HFFc6 (cell line): ENCODE measurements around the gene ITGA2. TPM values are rescaled to one million over a fixed set of nuclear protein-coding genes. Genes with fewer than 3 reads are reported as not detected.
"Not testable (repeated sequence)": the region's sequence is repeated elsewhere in the genome, so short reads cannot be mapped to it uniquely, and the experiment has no call there.

Experiments
- DNase-seq: peaks from one replicate; pipeline ENCODE4 v3.0.0-alpha.2; 2018
- H3K27ac Mint-ChIP-seq: 2 replicates; pipeline ENCODE4 v1.8.0; 2020; ENCODE audit warnings: mild to moderate bottlenecking, mixed read lengths
- H3K27me3 Mint-ChIP-seq: 2 replicates; pipeline ENCODE4 v1.8.0; 2021; ENCODE audit warnings: mild to moderate bottlenecking, moderate library complexity, mixed read lengths; ENCODE audit not compliant: insufficient read depth
- H3K36me3 Mint-ChIP-seq: 2 replicates; pipeline ENCODE4 v1.8.0; 2021; ENCODE audit warnings: low read depth, mixed read lengths
- H3K4me1 Mint-ChIP-seq: 2 replicates; pipeline ENCODE4 v1.8.0; 2020; ENCODE audit warnings: low read depth, mixed read lengths
- H3K4me3 Mint-ChIP-seq: 2 replicates; pipeline ENCODE4 v1.8.0; 2020; ENCODE audit warnings: mild to moderate bottlenecking, moderate library complexity, mixed read lengths
- H3K9me3 Mint-ChIP-seq: 2 replicates; pipeline ENCODE4 v1.8.0; 2020; ENCODE audit warnings: mild to moderate bottlenecking, mixed read lengths
- CTCF ChIP-seq: fragments of 200-600 bp; sonication (generic); IDR thresholded peaks from 2 replicates; pipeline ENCODE4 v1.5.0; 2021; ENCODE audit warnings: antibody characterized with exemption, mild to moderate bottlenecking
- total RNA-seq, 6 experiments: library from RNA; stranded (reverse); fragmentation: NEBNext Ultra II Directional; extraction: Animal tissue kit (Norgen Biotek cat#: 25700); gene quantifications; 2 replicates in 1 of 6; 3 replicates in 5 of 6; pipeline ENCODE4 v1.2.3, GENCODE V29; 2021

ITGA2 gene
- total RNA-seq, 6 experiments from 2014 or later, result 42.9 to 76.6 (median 50.5) TPM

GRCh38 chr5:52956915-52957747, 32.0 kb upstream of the ITGA2 start:
- Mint-ChIP-seq H3K27me3 (no peaks in the 10 kb centered on the region), H3K9me3 (no peaks in the 10 kb centered on the region; the same call in 1 of the 2 replicates), H3K36me3 (peaks cover 14% of the 10 kb centered on the region; the same call in 1 of the 2 replicates), H3K4me3 (no peak overlapping the region), H3K4me1 (peaks cover 47% of the 10 kb centered on the region), H3K27ac (peak overlapping the region; percentile 2; the same call in 1 of the 2 replicates)
- no peak for DNase-seq
- no peak for TF ChIP-seq CTCF

DNA sequence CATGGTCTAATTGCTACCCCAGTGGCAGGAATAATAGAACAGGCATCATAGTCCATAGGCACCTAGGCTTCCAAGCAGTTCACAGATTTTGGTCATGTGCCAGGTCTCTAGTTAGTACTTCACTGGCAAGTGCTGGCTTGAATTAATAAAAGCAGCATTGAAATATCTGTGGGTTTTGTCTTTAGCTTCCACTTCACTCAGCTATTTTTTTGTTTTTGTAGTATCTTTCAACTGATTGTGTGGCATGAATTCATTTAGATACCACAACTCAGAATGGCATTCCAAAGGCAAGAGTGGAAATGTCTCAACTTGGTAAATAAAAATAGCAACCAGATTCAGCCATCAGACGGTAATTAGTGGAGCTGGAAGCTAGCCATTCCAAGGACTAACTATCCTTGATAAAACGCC, 27.9 kb upstream of the ITGA2 start:
- DNase-seq, result peak; percentile 64
- H3K27me3 Mint-ChIP-seq, result no peaks in the 10 kb centered on the region
- H3K9me3 Mint-ChIP-seq, result no peaks in the 10 kb centered on the region; the same call in 1 of the 2 replicates
- peaks cover 10% of the 10 kb centered on the region; the same call in 1 of the 2 replicates for H3K36me3 Mint-ChIP-seq
- TF ChIP-seq CTCF, result no peak
- peaks cover 51% of the 10 kb centered on the region for H3K4me1 Mint-ChIP-seq
- H3K4me3 Mint-ChIP-seq, result no peak overlapping the region
- peak overlapping the region; percentile 32; the same call in 1 of the 2 replicates for H3K27ac Mint-ChIP-seq

- H3K9me3 Mint-ChIP-seq, result peaks cover under 1% of the 10 kb centered on the region; the same call in 1 of the 2 replicates
- peaks cover 18% of the 10 kb centered on the region for H3K36me3 Mint-ChIP-seq
- H3K27ac Mint-ChIP-seq, result no peak overlapping the region
- no peak for TF ChIP-seq CTCF
- peaks cover 30% of the 10 kb centered on the region for H3K4me1 Mint-ChIP-seq
- no peak overlapping the region for H3K4me3 Mint-ChIP-seq
- no peaks in the 10 kb centered on the region for H3K27me3 Mint-ChIP-seq
- DNase-seq, result no peak
Observed at GRCh38 chr5:52963636-52964035, 25.5 kb upstream of the ITGA2 start.

DNA sequence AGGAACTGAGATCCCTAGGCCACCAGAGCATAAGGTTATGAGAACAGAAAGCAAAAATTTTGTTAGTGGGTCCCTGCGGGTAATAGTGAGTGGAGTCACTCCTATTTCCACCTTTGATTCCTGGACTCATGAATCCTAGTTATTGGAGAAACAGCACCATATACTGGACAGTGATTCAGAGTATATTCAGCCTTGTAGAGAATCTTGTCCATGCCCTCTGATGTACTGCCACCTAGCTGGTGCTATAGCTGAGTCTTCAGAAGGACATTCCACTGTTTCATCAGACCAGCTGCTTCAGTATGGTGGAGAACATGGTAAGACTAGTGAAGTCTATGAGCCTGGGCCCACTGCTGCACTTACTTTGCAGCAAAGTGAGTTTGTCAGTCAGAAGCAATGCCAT, 25.0 kb upstream of the ITGA2 start:
- H3K4me3 Mint-ChIP-seq, result no peak overlapping the region
- H3K4me1 Mint-ChIP-seq, result peaks cover 25% of the 10 kb centered on the region
- TF ChIP-seq CTCF, result peak; percentile 51
- H3K9me3 Mint-ChIP-seq, result peaks cover 6% of the 10 kb centered on the region; the same call in 1 of the 2 replicates
- H3K27me3 Mint-ChIP-seq, result no peaks in the 10 kb centered on the region; the same call in 1 of the 2 replicates
- peaks cover 23% of the 10 kb centered on the region for H3K36me3 Mint-ChIP-seq
- no peak overlapping the region for H3K27ac Mint-ChIP-seq
- DNase-seq, result peak; percentile 55

GRCh38 chr5:52976157-52976556, 13.0 kb upstream of the ITGA2 start:
- not testable (repeated sequence) for H3K9me3 Mint-ChIP-seq, DNase-seq

GRCh38 chr5:52977264-52977897, 11.8 kb upstream of the ITGA2 start:
- Mint-ChIP-seq H3K36me3 (peaks cover 7% of the 10 kb centered on the region; the same call in 1 of the 2 replicates), H3K27ac (no peak overlapping the region), H3K4me1 (no peaks in the 10 kb centered on the region), H3K27me3 (no peaks in the 10 kb centered on the region), H3K4me3 (no peak overlapping the region), H3K9me3 (peaks cover 9% of the 10 kb centered on the region)
- TF ChIP-seq CTCF, result no peak
- no peak for DNase-seq

More at GRCh38 chr5:52976157-52976556, 13.0 kb upstream of the ITGA2 start:
- not testable (repeated sequence) for H3K4me3 Mint-ChIP-seq, H3K27ac Mint-ChIP-seq, H3K4me1 Mint-ChIP-seq, H3K27me3 Mint-ChIP-seq, H3K36me3 Mint-ChIP-seq
